ENCODE measurements around the gene PPIH.
"Not testable (repeated sequence)": the region's sequence is repeated elsewhere in the genome, so short reads cannot be mapped to it uniquely, and the experiment has no call there.

The PPIH gene

GRCh38 chr1:42682739-42683531 is 24.7 kb downstream of the PPIH start:
- no peak for DNase-seq

GRCh38 chr1:42684139-42684538 is 25.9 kb downstream of the PPIH start:
- DNase-seq: no peak

DNA sequence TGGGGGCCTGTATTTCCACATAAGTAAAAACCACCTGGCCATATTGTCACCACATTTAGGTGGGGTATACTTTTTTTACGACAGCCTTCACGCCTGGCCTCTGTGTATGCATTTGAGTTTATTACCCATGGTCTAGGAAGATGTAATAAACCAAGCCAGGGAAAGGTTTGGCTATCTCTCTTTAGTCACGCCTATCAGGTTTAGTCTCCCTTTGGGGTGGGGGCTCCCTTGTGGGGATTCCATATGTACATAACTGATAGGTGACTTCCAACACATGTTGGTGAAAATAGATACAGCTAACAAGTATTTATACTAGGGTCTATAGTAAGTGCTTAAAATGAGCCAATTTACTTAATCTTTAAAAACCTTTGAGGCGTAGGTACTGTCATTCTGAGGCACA is 28.2 kb downstream of the PPIH start:
- DNase-seq: no peak

DNA sequence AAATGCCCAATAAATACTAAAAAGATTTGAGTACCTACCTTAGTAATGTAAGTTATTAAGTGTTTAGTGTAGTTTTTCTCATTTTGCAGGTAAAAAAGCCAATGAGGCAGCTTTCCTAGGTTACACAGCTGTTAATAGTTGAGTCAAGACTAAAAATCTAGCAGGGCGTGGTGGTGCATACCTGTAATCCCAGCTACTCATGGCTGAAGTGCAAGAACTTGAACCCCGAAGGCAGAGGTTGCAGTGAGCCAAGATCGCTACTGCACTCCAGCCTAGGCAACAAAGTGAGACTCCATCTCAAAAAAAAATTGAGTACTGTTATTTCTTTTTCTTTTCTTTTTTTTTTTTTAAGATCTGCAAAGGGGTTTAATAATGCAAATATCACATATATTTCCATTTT is 31.7 kb downstream of the PPIH start:
- no peak for DNase-seq

- no peak for DNase-seq
Measured at GRCh38 chr1:42690477-42691156, 32.4 kb downstream of the PPIH start.

DNA sequence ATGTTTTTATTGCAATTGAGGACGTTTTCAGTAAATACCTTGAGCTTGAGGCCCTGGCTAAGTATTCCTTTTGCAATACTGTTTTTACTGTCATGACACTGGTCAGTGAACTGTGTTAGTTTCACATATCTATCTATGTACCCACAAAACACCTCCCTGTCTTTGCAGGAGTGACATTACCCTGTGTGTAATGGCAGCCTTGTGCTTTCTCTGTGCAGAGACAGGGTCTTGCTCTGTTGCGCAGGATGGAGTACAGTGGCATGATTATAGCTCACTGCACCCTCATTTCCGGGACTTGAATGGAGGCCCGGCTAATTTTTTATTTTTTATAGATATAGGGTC is 32.9 kb downstream of the PPIH start:
- no peak for DNase-seq

GRCh38 chr1:42692461-42692860 is 34.2 kb downstream of the PPIH start:
- no peak for DNase-seq

DNA sequence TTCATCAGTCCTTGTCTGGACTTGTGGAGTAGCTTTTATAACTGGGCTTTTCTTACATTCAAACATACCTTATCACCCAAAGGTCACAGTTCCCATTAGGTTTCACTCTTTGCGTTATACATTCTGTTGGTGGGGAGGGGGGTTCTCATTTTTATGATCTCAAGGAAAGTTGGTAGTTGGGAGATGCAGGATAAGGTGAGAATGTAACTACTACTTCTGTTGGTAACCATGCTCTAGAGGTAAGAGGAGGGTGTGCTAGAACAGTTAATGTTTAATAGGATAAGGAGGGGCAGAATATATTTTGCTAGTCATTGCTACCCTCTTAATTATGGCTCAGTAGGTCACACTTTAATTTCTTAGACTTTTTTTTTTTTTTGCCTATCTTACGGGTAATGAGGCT is 34.7 kb downstream of the PPIH start:
- no peak for DNase-seq

- DNase-seq: no peak
Measured at GRCh38 chr1:42698081-42698813, 40.0 kb downstream of the PPIH start.

- DNase-seq: no peak
Measured at GRCh38 chr1:42700006-42700405, 41.8 kb downstream of the PPIH start.

GRCh38 chr1:42703888-42704464 is 45.8 kb downstream of the PPIH start:
- no peak for DNase-seq

DNA sequence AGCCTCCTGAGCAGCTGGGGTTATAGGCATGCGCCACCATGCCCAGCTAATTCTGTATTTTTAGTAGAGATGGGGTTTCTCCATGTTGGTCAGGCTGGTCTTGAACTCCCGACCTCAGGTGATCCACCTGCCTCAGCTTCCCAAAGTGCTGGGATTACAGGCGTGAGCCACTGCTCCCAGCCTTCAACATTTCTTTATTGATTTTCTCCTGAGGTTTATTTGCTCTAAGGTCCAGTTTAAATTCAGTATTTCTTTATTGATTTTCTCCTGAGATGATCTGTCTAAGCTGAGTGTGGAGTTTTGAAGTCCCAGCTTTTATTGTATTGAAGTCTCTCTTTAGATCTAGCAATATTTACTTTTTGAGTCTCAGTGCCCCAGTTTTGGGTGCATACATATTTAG is 54.6 kb downstream of the PPIH start:
- DNase-seq: not testable (repeated sequence)

- DNase-seq: no peak
Measured at GRCh38 chr1:42713293-42713692, 55.1 kb downstream of the PPIH start.

GRCh38 chr1:42714441-42714840 is 56.2 kb downstream of the PPIH start:
- not testable (repeated sequence) for DNase-seq

GRCh38 chr1:42720868-42721267 is 62.6 kb downstream of the PPIH start:
- no peak for DNase-seq

- DNase-seq: no peak
Measured at GRCh38 chr1:42721926-42722325, 63.7 kb downstream of the PPIH start.

GRCh38 chr1:42722403-42722802 is 64.2 kb downstream of the PPIH start:
- not testable (repeated sequence) for DNase-seq

DNA sequence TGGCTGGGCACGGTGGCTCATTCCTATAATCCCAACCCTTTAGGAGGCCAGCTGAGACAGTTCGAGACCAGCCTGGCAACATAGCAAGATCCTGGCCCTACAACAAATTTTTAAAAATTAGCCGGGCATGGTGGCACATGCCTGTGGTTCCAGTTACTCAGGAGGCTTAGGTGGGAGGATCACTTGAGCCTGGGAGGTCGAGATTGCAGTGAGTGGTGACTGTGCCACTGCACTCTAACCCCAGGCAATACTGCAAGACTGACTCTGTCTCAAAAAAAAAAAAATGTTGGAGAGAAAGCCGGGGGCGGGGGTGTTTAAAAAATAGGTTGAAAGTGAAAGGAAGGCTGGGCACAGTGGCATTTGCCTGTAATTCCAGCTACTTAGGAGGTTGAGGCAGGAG is 65.3 kb downstream of the PPIH start:
- no peak for DNase-seq

DNA sequence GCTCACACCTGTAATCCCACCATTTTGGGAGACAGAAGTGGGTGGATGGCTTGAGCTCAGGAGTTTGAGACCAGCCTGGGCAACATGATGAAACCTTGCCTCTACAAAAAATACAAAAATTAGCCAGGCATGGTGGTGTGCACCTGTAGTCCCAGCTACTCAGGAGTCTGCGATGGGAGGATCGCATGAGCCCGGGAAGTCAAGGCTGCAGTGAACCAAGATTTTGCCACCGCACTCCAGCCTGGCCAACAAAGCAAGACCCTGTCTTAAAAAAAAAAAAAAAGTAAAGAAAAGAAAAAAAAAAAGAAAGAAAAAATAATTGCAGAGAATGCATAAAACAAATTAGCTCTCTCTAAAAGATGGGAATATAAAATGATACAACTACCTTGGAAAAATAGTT is 67.6 kb downstream of the PPIH start:
- not testable (repeated sequence) for DNase-seq
